ENCODE results near the gene SERINC2.
A peak's percentile ranks its signal among the peaks of the same experiment; 100 is the strongest.
"Not testable (repeated sequence)": the region's sequence is repeated elsewhere in the genome, so short reads cannot be mapped to it uniquely, and the experiment has no call there.

Gene SERINC2

DNA sequence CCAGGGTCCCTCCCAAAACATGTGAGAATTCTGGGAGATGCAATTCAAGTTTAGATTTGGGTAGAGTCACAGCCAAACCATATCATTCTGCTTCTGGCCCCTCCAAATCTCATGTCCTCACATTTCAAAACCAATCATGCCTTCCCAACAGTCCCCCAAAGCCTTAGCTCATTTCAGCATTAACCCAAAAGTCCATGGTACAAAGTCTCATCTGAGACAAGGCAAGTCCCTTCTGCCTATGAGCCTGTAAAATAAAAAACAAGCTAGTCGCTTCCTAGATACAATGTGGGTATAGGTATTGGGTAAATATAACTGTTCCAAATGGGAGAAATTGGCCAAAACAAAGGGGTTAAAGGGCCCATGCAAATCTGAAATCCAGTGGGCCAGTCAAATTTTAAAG lies 59.7 kb downstream of the SERINC2 start:
- not testable (repeated sequence) for DNase-seq

- DNase-seq = not testable (repeated sequence)
These were observed 60.5 kb downstream of the SERINC2 start for GRCh38 chr1:31473508-31473907.

- not testable (repeated sequence) for DNase-seq
These were observed 61.6 kb downstream of the SERINC2 start for GRCh38 chr1:31474567-31474966.

- peak; percentile 93 to 98 for DNase-seq
These were observed 64.2 kb downstream of the SERINC2 start for GRCh38 chr1:31476891-31477846.

DNA sequence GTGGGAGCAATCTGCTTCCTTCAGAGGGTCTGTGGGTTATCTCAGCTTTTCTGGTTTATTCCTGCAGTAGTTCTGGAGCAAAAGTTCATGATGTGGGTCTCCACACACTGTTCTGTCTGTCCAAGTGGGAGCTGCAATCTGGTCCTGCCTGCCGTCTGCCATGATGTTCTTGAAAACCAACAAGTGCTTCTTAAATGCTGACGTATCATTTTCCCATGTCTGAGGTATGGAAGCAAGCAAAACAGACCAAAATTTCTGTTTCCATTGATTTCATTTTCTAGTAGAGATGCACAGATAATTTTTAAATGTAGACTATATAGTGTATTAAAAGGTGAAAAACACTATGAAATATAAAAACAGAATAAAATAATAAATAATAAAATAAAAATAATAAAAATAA lies 65.2 kb downstream of the SERINC2 start:
- peak; percentile 13 to 43 for DNase-seq

- no peak for DNase-seq
These were observed 66.8 kb downstream of the SERINC2 start for GRCh38 chr1:31479811-31480210.

DNA sequence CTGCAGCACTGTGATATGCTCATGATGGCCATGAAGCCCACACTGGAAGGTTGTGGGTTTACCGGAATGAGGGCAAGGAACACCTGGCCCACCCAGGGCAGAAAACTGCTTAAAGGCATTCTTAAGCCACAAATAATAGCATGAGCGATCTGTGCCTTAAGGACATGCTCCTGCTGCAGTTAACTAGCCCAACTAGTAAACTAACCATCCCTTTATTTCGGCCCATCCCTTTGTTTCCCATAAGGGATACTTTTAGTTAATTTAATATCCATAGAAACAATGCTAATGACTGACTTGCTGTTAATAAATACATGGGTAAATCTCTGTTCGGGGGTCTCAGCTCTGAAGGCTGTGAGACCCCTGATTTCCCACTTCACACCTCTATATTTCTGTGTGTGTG lies 67.4 kb downstream of the SERINC2 start:
- not testable (repeated sequence) for DNase-seq

GRCh38 chr1:31482482-31483011 lies 69.5 kb downstream of the SERINC2 start:
- peak in 1 of 2 experiments; percentile 10 for DNase-seq

GRCh38 chr1:31483012-31483946 lies 70.3 kb downstream of the SERINC2 start:
- DNase-seq = peak; percentile 59 to 87

Data from NCI-H524 (cell line).